ENCODE data around the gene TRIM39.
"Not testable (repeated sequence)": the region's sequence is repeated elsewhere in the genome, so short reads cannot be mapped to it uniquely, and the experiment has no call there.

The TRIM39 gene

DNA sequence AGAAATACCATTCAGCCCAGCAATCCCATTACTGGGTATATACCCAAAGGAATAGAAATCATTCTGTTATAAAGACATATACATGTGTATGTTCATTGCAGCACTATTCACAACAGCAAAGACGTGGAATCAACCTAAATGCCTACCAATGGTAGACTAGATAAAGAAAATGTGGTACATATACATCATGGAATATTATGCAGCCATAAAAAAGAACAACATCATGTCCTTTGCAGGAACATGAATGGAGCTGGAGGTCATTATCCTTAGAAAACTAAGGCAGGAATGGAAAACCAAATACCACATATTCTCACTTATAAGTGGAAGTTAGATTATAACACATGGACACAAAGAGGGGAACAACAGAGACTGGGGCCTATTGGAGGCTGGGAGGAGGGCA lies 42.6 kb downstream of the TRIM39 start:
- DNase-seq: not testable (repeated sequence)

DNA sequence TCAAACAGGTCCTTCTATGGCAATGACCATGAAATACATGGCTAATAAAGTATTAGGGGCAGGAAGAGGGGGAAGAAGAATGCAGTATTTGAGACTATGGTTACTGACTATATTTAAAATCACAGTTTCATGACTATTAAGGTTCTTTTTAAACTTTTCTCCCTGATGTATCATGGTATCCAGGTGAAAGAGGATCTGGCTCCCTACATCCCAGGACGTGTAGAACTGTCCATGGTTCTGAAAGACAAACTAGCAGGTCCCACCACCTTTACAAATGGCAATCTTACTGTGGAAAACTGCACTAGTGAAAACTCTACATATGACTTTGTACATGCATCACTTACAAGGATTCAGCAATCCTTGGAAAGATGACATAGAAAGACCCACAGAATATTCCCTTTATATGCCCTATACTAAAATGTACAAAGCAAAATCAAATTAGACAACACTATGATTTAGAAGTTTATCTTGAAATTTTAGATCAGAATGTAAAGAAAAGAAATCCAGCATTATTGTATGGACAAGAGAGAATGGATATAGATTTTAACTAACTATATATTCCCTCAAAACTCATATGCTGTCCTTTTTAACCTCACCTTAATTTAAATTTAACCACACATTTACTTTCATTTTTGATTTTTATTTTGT lies 51.7 kb downstream of the TRIM39 start:
- DNase-seq: no peak

DNA sequence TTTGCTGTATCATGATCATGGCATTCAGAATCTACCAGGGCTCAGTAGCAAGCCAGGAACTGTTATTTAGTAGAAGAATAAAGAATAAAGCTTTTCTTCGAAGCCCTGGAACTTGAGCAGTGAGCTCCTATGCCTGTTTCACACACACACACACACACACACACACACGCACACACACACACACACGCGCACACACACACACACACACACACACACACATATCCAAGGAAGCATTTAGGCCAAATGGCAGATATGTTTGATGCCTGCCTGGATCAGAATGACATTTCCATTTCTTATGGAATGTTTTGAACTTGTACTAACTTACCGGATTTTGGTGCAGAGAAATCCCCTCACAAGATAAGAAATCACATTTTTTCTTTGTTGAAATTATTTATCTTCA lies 53.7 kb downstream of the TRIM39 start:
- no peak for DNase-seq

DNA sequence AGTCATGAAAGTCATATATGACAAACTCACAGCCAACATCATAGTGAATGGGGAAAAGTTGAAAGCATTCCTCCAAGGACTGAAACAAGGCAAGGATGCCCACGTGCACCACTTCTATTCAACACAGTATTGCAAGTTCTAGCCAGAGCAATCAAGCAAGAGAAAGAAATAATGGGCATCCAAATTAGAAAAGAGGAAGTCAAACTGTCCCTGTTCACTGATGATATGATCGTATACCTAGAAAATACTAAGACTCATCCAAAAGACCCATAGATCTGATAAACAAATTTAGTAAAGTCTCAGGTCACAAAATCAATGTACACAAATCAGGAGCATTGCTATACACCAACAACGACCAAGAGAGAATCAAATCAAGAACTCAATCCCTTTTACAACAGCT lies 59.4 kb downstream of the TRIM39 start:
- DNase-seq: no peak

DNA sequence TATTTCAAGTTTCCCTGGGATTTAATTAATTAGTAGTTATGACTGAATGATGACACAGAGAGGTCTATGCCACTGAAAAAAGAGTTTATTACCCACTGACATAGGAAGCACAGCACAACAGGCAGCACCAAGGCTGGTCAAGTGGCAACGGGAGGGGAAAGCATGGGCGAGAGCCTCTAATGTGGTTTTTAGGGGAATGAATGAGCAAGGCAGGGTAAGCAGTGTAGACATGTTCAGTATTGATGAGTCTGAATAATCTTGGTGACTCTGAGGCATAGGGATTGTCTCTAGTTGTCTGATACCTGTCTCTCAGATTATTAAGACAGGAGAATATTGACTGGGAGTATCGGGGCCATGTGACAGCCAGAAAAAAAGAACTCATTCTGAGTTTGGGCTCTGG lies 64.5 kb downstream of the TRIM39 start:
- no peak for DNase-seq
